ENCODE data around the gene ZDHHC16.

Gene ZDHHC16

DNA sequence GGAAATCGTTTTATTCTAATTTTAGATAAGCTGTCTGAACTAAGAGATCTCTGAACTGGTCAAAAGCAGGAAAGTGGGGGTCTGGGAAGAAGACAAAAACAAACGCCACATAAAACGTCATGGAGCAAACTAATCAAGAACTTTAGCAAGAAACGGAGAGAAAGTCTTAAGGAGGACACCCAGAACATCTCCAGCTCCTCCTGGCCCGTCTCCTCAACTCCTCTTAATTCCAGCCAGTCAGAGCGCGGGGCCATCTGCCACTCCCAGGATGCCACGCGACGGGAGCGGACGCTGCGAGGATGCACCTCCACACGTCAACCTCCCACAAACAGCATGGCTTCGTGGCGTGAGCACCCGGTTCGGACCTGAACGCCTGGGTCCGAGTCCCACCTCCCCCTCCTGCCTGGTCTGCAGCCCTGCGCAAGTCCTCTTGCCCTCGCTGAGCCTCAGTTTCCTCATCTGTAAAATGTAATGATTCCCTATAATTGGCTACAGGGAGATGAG, 51.6 kb downstream of the ZDHHC16 start (continued):
- no peak for TF ChIP-seq ZNF658 (tag by site-specific recombination; IDR thresholded peaks at IDR 0.05)
- TF ChIP-seq ZNF211 (tag by site-specific recombination; IDR thresholded peaks at IDR 0.05; ENCODE audit: low read depth): no peak
- TF ChIP-seq, protein P1, sequence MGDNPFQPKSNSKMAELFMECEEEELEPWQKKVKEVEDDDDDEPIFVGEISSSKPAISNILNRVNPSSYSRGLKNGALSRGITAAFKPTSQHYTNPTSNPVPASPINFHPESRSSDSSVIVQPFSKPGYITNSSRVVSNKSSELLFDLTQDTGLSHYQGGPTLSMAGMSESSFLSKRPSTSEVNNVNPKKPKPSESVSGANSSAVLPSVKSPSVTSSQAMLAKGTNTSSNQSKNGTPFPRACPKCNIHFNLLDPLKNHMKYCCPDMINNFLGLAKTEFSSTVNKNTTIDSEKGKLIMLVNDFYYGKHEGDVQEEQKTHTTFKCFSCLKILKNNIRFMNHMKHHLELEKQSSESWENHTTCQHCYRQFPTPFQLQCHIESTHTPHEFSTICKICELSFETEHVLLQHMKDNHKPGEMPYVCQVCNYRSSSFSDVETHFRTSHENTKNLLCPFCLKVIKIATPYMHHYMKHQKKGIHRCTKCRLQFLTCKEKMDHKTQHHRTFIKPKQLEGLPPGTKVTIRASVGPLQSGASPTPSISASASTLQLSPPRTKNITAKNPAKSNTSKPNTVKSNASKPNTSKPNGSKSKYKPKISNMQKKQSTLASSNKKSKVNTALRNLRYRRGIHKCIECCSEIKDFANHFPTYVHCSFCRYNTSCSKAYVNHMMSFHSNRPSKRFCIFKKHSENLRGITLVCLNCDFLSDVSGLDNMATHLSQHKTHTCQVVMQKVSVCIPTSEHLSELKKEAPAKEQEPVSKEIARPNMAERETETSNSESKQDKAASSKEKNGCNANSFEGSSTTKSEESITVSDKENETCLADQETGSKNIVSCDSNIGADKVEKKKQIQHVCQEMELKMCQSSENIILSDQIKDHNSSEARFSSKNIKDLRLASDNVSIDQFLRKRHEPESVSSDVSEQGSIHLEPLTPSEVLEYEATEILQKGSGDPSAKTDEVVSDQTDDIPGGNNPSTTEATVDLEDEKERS (tag by site-specific recombination; IDR thresholded peaks at IDR 0.05): no peak
- peak; percentile 79; the same call in 1 of the 2 replicates for TF ChIP-seq KLF16 (tag by site-specific recombination; IDR thresholded peaks at IDR 0.05)
- TF ChIP-seq HOXC10 (CRISPR knock-in tag; IDR thresholded peaks at IDR 0.05): no peak
- TF ChIP-seq, protein P2, sequence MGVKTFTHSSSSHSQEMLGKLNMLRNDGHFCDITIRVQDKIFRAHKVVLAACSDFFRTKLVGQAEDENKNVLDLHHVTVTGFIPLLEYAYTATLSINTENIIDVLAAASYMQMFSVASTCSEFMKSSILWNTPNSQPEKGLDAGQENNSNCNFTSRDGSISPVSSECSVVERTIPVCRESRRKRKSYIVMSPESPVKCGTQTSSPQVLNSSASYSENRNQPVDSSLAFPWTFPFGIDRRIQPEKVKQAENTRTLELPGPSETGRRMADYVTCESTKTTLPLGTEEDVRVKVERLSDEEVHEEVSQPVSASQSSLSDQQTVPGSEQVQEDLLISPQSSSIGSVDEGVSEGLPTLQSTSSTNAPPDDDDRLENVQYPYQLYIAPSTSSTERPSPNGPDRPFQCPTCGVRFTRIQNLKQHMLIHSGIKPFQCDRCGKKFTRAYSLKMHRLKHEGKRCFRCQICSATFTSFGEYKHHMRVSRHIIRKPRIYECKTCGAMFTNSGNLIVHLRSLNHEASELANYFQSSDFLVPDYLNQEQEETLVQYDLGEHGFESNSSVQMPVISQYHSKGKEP (tag by site-specific recombination; IDR thresholded peaks at IDR 0.05): no peak
- TF ChIP-seq, protein P3, sequence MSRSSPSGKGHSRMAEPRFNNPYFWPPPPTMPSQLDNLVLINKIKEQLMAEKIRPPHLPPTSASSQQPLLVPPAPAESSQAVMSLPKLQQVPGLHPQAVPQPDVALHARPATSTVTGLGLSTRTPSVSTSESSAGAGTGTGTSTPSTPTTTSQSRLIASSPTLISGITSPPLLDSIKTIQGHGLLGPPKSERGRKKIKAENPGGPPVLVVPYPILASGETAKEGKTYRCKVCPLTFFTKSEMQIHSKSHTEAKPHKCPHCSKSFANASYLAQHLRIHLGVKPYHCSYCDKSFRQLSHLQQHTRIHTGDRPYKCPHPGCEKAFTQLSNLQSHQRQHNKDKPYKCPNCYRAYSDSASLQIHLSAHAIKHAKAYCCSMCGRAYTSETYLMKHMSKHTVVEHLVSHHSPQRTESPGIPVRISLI (tag by site-specific recombination; IDR thresholded peaks at IDR 0.05): no peak
- TF ChIP-seq ZNF560 (tag by site-specific recombination; IDR thresholded peaks at IDR 0.05; ENCODE audit: borderline replicate concordance): no peak
- TF ChIP-seq ZNF776 (tag by site-specific recombination; IDR thresholded peaks at IDR 0.05; ENCODE audit: borderline replicate concordance): no peak
- no peak for TF ChIP-seq HOXD13 (CRISPR knock-in tag; IDR thresholded peaks at IDR 0.05; ENCODE audit: borderline replicate concordance)
- no peak for TF ChIP-seq ZNF596 (tag by site-specific recombination; IDR thresholded peaks at IDR 0.05)
- TF ChIP-seq ZNF623 (tag by site-specific recombination; IDR thresholded peaks at IDR 0.05): 0 out of 2 replicates have a peak, but pooled peaks have one; percentile 27
- TF ChIP-seq ZNF664 (tag by site-specific recombination; IDR thresholded peaks at IDR 0.05): no peak
- TF ChIP-seq, protein P4, sequence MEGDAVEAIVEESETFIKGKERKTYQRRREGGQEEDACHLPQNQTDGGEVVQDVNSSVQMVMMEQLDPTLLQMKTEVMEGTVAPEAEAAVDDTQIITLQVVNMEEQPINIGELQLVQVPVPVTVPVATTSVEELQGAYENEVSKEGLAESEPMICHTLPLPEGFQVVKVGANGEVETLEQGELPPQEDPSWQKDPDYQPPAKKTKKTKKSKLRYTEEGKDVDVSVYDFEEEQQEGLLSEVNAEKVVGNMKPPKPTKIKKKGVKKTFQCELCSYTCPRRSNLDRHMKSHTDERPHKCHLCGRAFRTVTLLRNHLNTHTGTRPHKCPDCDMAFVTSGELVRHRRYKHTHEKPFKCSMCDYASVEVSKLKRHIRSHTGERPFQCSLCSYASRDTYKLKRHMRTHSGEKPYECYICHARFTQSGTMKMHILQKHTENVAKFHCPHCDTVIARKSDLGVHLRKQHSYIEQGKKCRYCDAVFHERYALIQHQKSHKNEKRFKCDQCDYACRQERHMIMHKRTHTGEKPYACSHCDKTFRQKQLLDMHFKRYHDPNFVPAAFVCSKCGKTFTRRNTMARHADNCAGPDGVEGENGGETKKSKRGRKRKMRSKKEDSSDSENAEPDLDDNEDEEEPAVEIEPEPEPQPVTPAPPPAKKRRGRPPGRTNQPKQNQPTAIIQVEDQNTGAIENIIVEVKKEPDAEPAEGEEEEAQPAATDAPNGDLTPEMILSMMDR (tag by site-specific recombination; IDR thresholded peaks at IDR 0.05): no peak
- no peak for TF ChIP-seq ZNF214 (tag by site-specific recombination; IDR thresholded peaks at IDR 0.05; ENCODE audit: borderline replicate concordance)
- TF ChIP-seq YY2 (tag by site-specific recombination; IDR thresholded peaks at IDR 0.05): no peak; the same call in 1 of the 2 replicates
- TF ChIP-seq ZNF311 (tag by site-specific recombination; IDR thresholded peaks at IDR 0.05; ENCODE audit: borderline replicate concordance): no peak
- TF ChIP-seq ZNF654 (tag by site-specific recombination; IDR thresholded peaks at IDR 0.05; ENCODE audit: low read depth): no peak
- peak; percentile 47; the same call in 1 of the 2 replicates for TF ChIP-seq ZNF121 (tag by site-specific recombination; IDR thresholded peaks at IDR 0.05)
- TF ChIP-seq, protein P5, sequence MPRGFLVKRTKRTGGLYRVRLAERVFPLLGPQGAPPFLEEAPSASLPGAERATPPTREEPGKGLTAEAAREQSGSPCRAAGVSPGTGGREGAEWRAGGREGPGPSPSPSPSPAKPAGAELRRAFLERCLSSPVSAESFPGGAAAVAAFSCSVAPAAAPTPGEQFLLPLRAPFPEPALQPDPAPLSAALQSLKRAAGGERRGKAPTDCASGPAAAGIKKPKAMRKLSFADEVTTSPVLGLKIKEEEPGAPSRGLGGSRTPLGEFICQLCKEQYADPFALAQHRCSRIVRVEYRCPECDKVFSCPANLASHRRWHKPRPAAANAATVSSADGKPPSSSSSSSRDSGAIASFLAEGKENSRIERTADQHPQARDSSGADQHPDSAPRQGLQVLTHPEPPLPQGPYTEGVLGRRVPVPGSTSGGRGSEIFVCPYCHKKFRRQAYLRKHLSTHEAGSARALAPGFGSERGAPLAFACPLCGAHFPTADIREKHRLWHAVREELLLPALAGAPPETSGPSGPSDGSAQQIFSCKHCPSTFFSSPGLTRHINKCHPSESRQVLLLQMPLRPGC (tag by site-specific recombination; IDR thresholded peaks at IDR 0.05): no peak
- TF ChIP-seq ZBTB17 (tag by site-specific recombination; IDR thresholded peaks at IDR 0.05): no peak; the same call in 1 of the 2 replicates
- TF ChIP-seq ZNF350 (tag by site-specific recombination; IDR thresholded peaks at IDR 0.05): no peak
- TF ChIP-seq ZNF433 (tag by site-specific recombination; IDR thresholded peaks at IDR 0.05; ENCODE audit: low read depth): no peak
- TF ChIP-seq, protein P6, sequence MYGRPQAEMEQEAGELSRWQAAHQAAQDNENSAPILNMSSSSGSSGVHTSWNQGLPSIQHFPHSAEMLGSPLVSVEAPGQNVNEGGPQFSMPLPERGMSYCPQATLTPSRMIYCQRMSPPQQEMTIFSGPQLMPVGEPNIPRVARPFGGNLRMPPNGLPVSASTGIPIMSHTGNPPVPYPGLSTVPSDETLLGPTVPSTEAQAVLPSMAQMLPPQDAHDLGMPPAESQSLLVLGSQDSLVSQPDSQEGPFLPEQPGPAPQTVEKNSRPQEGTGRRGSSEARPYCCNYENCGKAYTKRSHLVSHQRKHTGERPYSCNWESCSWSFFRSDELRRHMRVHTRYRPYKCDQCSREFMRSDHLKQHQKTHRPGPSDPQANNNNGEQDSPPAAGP (tag by site-specific recombination; IDR thresholded peaks at IDR 0.05): peak; percentile 60; the same call in 1 of the 2 replicates
- no peak for TF ChIP-seq ZNF510 (tag by site-specific recombination; IDR thresholded peaks at IDR 0.05; ENCODE audit: insufficient replicate concordance)
- TF ChIP-seq, protein P7, sequence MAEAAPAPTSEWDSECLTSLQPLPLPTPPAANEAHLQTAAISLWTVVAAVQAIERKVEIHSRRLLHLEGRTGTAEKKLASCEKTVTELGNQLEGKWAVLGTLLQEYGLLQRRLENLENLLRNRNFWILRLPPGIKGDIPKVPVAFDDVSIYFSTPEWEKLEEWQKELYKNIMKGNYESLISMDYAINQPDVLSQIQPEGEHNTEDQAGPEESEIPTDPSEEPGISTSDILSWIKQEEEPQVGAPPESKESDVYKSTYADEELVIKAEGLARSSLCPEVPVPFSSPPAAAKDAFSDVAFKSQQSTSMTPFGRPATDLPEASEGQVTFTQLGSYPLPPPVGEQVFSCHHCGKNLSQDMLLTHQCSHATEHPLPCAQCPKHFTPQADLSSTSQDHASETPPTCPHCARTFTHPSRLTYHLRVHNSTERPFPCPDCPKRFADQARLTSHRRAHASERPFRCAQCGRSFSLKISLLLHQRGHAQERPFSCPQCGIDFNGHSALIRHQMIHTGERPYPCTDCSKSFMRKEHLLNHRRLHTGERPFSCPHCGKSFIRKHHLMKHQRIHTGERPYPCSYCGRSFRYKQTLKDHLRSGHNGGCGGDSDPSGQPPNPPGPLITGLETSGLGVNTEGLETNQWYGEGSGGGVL (tag by site-specific recombination; IDR thresholded peaks at IDR 0.05): no peak
- no peak for TF ChIP-seq HOXA7 (CRISPR knock-in tag; IDR thresholded peaks at IDR 0.05; ENCODE audit: borderline replicate concordance)
- no peak for TF ChIP-seq ZBTB48 (tag by site-specific recombination; IDR thresholded peaks at IDR 0.05)
